GM19468 (cell line): ENCODE measurements around the gene CNOT3.
A peak's percentile ranks its signal among the peaks of the same experiment; 100 is the strongest.
"Not testable (repeated sequence)": the region's sequence is repeated elsewhere in the genome, so short reads cannot be mapped to it uniquely, and the experiment has no call there.

ENCODE experiments used
- ATAC-seq: cut with Tn5 transposase; IDR thresholded peaks from one replicate; pipeline ENCODE4 v1.9.1; 2021; ENCODE audit warnings: mild to moderate bottlenecking, moderate library complexity, moderate number of reproducible peaks; ENCODE audit not compliant: unreplicated experiment; ENCODE audit errors: extremely low read depth

The CNOT3 gene

GRCh38 chr19:54189145-54189734 is 51.7 kb downstream of the CNOT3 start, which contains the start of gene MBOAT7:
MBOAT7 (minus strand) TSS chr19:54189580; CDS start chr19:54188508, 1,072 bp downstream.
- peak; percentile 19 for ATAC-seq

DNA sequence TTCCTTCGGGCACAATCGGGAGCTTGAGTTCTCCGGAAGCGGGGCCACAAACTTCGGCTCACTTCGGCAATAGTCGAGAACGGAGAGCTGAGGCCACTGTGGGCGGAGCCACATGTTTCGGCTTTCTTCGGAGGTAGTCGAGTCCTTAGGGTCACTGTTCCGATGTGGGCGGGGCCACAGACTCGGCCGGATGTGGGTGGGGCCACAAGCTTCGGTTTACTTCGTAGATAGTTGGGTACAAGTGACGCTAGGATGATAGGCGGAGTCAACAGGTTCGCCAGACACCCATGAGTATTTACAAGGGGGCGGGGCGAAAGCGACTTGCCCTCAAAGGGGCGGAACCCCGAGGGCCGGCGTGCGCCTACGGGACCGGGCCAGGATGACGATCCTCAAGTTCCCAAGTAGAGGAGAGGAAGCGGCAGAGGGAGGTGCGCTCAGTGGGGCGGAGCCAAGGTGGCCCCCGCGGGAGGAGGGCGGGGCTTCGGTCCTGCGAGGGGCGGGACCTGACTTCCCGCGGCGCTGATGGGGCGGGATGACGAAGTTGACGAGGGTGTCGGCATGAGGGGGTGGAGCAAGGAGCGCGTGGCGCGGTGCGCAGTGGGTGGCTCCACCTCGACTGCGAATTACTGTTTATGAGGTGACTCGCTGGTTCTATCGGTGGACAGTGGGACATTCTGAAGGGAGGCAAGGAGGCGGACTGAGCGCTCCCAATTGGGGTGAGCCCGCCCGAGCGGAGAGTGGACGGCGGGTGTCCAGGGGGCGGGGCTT is 52.4 kb downstream of the CNOT3 start:
- peak; percentile 29 for ATAC-seq

DNA sequence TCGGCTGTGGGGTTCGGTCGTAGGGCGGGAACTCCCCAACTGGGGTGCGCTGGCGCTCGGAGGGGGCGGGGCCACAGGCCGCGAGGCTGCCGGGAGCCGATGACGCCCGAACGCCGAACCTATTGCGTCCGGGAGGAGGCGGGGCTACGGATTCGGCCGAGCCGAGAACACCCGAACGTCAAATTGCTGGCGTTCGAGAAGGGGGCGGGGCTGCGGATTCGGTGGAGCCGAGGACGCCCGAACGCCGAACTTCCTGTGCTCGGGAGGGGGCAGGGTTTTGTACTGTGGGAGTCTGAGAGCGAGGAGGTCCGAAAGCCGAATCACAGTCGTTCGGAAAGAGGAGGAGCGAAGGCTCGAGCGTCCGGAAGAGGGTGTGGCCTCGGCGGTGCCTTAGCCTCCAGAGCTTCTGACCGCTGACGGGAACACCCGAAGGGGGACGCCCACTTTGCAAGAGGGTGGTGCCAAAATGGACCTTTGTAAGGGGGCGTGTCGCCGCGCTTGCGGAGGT is 53.0 kb downstream of the CNOT3 start:
- ATAC-seq, result peak; percentile 35

DNA sequence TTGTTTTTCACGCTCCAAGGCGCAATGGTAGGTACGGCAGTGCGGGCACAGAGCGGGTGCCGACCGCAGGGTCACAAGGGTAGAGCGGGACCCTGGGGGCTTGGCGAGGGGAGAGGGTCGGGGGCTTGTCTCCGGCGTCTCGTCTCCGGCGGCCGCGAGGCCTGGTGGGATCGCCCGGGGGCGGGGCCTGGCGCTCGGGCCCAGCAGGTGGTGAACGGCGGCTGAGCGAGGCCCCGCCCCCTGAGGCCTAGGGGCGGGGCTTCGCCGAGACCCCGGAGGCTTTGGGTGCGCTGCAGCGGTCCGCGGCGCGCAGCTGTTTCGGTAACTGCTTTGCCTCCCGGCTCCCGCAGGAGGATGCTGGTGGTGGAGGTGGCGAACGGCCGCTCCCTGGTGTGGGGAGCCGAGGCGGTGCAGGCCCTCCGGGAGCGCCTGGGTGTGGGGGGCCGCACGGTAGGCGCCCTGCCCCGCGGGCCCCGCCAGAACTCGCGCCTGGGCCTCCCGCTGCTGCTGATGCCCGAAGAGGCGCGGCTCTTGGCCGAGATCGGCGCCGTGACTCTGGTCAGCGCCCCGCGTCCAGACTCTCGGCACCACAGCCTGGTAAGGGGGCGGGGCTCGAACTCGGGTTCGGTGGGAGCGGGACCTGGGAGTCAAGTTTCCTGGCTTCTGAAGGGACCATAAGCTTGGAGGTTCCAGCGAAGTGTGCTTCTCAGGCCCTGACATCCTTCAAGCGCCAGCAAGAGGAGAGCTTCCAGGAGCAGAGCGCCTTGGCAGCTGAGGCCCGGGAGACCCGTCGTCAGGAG is 53.6 kb downstream of the CNOT3 start, which contains the start of gene TSEN34:
TSEN34 (plus strand) TSS at position 298 of the 800 bp plus-strand sequence; CDS start at position 355, 57 bp downstream.
- ATAC-seq, result peak; percentile 12

- ATAC-seq, result no peak
Observed at GRCh38 chr19:54191811-54192453, 54.4 kb downstream of the CNOT3 start.

DNA sequence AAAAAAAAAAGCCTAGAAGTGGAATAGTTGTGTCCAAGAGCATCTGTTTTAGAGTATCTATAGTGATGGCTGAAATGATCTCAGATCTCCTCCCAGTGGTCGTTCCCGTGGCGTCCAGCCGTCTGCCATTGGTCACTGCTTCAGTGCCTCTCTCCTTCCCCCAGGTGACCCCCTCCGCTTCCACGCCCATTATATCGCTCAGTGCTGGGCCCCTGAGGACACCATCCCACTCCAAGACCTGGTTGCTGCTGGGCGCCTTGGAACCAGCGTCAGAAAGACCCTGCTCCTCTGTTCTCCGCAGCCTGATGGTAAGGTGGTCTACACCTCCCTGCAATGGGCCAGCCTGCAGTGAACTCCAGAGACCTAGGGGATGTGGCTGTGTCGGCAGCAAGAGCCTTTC is 55.4 kb downstream of the CNOT3 start:
- no peak for ATAC-seq

GRCh38 chr19:54194463-54194862 is 56.9 kb downstream of the CNOT3 start:
- ATAC-seq, result not testable (repeated sequence)

- no peak for ATAC-seq
Observed at GRCh38 chr19:54196536-54196935, 59.0 kb downstream of the CNOT3 start.

DNA sequence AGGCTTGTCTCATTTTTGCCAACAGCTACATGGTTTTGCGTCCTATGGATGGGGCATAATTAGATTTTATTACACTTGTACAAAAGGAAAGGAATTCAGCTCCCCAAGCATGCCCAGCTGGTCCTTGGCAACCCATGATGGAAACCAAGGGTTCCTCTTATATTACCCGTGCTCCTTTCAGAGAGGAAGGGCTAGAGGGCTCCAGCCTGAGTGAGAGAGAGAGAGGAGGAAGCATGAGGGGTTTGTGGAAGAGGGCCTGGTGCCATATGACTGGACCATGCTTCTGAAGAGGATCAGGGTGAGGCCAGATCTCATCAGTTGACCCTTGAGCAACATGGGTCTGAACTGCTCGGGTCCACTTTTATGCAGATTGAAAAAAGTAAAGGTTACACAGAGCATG is 59.6 kb downstream of the CNOT3 start:
- ATAC-seq, result no peak

- no peak for ATAC-seq
Observed at GRCh38 chr19:54199401-54199800, 61.8 kb downstream of the CNOT3 start.

DNA sequence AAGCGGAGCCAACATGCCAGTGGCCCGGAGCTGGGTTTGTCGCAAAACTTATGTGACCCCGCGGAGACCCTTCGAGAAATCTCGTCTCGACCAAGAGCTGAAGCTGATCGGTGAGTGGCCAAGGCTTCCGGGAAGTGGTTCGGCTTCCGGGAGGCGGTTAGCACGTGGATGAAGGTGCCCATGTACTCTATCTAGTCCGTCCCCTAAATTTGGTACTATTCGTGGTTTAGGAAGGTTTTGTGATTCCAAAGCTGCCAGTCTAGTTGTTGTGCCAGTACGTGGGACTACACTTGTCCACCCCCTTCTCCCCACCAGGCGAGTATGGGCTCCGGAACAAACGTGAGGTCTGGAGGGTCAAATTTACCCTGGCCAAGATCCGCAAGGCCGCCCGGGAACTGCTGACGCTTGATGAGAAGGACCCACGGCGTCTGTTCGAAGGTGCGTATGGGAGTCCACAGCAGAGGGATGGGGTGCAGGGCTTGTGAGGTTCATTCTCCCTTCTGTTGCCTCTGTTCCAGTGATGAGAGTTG is 63.7 kb downstream of the CNOT3 start:
- no peak for ATAC-seq

DNA sequence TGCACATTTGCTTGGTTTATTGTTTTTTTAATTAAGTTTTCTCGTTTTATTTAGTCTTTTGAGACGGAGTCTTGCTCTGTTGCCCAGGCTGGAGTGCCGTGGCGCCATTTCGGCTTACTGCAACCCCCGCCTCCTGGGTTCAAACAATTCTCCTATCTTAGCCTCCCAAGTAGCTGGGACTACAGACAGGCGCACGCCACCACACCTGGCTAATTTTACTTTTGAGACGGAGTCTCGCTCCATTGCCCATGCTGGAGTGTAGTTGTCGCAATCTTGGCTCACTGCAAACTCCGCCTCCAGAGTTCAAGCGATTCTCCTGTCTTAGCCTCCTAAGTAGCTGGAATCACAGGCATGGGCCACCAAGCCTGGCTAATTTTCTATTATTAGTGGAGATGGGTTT is 64.4 kb downstream of the CNOT3 start:
- no peak for ATAC-seq

GRCh38 chr19:54203151-54203611 is 65.6 kb downstream of the CNOT3 start:
- no peak for ATAC-seq

- ATAC-seq, result no peak
Observed at GRCh38 chr19:54204767-54205468, 67.4 kb downstream of the CNOT3 start.
